Heart left ventricle (tissue), 13 donors: ENCODE measurements around the gene VAC14.

ENCODE experiments used
- CTCF ChIP-seq, 12 donors: fragments of 200-600 bp; sonication (generic) in 4 of 12; IDR thresholded peaks; one replicate each; pipeline versions ENCODE4 v1.5.0 to v1.8.0; 2018 to 2022; ENCODE audit warnings: antibody characterized with exemption in 12 of 12, mild to moderate bottlenecking in 5 of 12
- POLR2A ChIP-seq, 2 donors: fragments of 450-650 bp; IDR thresholded peaks; one replicate each; pipeline ENCODE4 v1.6.1; 2017; ENCODE audit warnings: antibody characterized with exemption in 2 of 2, mild to moderate bottlenecking in 2 of 2, moderate library complexity in 2 of 2
- donor health status: ischemic (EF 13 %, LVEDD 7.1; RV severe dilation, severe dysfunction).
- donor health status: DM: no; HTN: yes; CAD: no.
- donor health status: DM: no; HTN: no; CAD: no.
- donor health status: ischemic (EF 25% LVEDD 6.9; RV normal size, moderate dysfunction).
- donor health status: ischemic (EF 25% LVEDD 5.7; RV mildly dilated, moderate dysfunction).
- donor health status: ischemic (EF 35%, LVEDD 5.7; RV mildly dilated, moderate dysfunction).
- donor health status: nonischemic (EF 11% LVEDD 7.7; RV severe dilation, severe dysfunction).
- donor health status: DM: yes; HTN: yes; CAD: no.
- donor health status: PGD.
- donor health status: ischemic (EF 29% LVEDD 5.4; RV normal size, mild dysfunction).
- donor health status: nonischemic (EF 23%, LVEDD 6.1; RV moderate dilation, normal function).

- no peak for TF ChIP-seq CTCF (IDR thresholded peaks at IDR 0.05)
- TF ChIP-seq POLR2A (IDR thresholded peaks at IDR 0.05) = no peak
Observed at GRCh38 chr16:70782237-70782636, 18.7 kb downstream of the VAC14 start.
